Muscle of leg (tissue), 11 donors: ENCODE data around the gene ASAP3. TPM values are rescaled to one million over a fixed set of nuclear protein-coding genes. Genes with fewer than 3 reads are reported as not detected.

Experiments used
- DNase-seq: peaks from one replicate; pipeline ENCODE4 v3.0.0; 2013
- H3K27ac ChIP-seq: one replicate; pipeline ENCODE4 v1.5.1; 2013; ENCODE audit warnings: mild to moderate bottlenecking, low read length, control low read depth
- H3K27me3 ChIP-seq: one replicate; pipeline ENCODE4 v1.6.1; 2013; ENCODE audit warnings: low read length; ENCODE audit not compliant: control insufficient read depth, insufficient read depth
- H3K36me3 ChIP-seq: one replicate; pipeline ENCODE4 v1.6.1; 2013; ENCODE audit warnings: low read length; ENCODE audit not compliant: control insufficient read depth, insufficient read depth
- H3K4me1 ChIP-seq: one replicate; pipeline ENCODE4 v1.6.1; 2013; ENCODE audit warnings: low read length; ENCODE audit not compliant: control insufficient read depth, insufficient read depth
- H3K4me3 ChIP-seq: one replicate; pipeline ENCODE4 v1.5.1; 2013; ENCODE audit warnings: low read length, control low read depth
- H3K9me3 ChIP-seq: replicated peaks from 2 replicates; pipeline ENCODE4 v1.6.1; 2013; ENCODE audit warnings: low read depth, low read length; ENCODE audit not compliant: control insufficient read depth
- WGBS: methylation state at CpG from one replicate; pipeline ENCODE4 v1.1.5; 2013; ENCODE audit warnings: missing lambda C conversion rate; ENCODE audit not compliant: insufficient coverage; 5-methylcytosine and 5-hydroxymethylcytosine counted together
- polyA plus RNA-seq, 8 donors: library from polyadenylated mRNA; unstranded; fragments of 120-200 nt; gene quantifications; one replicate each; pipeline versions ENCODE4 v1.2.1 to v1.2.3, GENCODE V29; 2013; ENCODE audit warnings: inconsistent platforms in 1 of 8, low replicate concordance in 1 of 8; ENCODE audit not compliant: insufficient read length in 8 of 8, insufficient read depth in 1 of 8
- total RNA-seq: library from RNA; stranded (reverse); fragments of 120-200 nt; gene quantifications from one replicate; pipeline ENCODE4 v1.2.4, GENCODE V29; 2013

ASAP3 gene
- total and polyA plus RNA-seq, 9 donors, result 47.6 to 66.3 (median 54.1) TPM

DNA sequence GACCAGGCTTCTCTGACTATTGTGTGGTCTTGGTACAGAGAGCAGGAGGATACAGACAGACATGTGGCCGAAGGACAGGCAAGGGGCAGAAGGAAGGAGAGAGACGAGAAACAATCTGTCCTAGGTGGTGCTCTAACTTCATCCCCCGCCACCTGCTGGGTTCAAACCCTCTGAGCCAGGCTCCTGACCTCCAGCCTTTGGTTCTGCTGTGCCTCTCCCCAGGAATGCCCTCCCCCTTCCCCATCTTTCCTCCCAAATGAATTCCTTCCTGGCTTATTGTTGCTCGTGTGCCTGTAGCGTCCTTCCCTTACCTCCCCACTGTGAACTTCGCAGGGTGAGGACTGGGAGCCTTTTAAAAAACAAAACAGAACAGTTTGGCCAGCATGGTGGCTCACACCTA lies 64.8 kb downstream of the ASAP3 start:
- H3K27ac ChIP-seq, result no peak overlapping the region
- no peak for DNase-seq
- no peaks in the 10 kb centered on the region for H3K9me3 ChIP-seq
- no peak overlapping the region for H3K4me3 ChIP-seq
- WGBS, result 50% methylated on average over 4 of the region's 6 CpGs
- H3K36me3 ChIP-seq, result peaks cover 40% of the 10 kb centered on the region
- no peaks in the 10 kb centered on the region for H3K27me3 ChIP-seq
- peaks cover 49% of the 10 kb centered on the region for H3K4me1 ChIP-seq

GRCh38 chr1:23417570-23417969 lies 66.4 kb downstream of the ASAP3 start:
- Histone ChIP-seq H3K4me1 (peaks cover 36% of the 10 kb centered on the region), H3K36me3 (peaks cover 40% of the 10 kb centered on the region), H3K27me3 (no peaks in the 10 kb centered on the region), H3K9me3 (no peaks in the 10 kb centered on the region), H3K27ac (peak overlapping the region; percentile 60), H3K4me3 (no peak overlapping the region)
- 0% methylated on average over 1 of the region's 3 CpGs for WGBS
- peak; percentile 74 for DNase-seq

- peaks cover 30% of the 10 kb centered on the region for H3K4me1 ChIP-seq
- H3K4me3 ChIP-seq, result no peak overlapping the region
- H3K9me3 ChIP-seq, result no peaks in the 10 kb centered on the region
- no peak overlapping the region for H3K27ac ChIP-seq
- peaks cover 40% of the 10 kb centered on the region for H3K36me3 ChIP-seq
- WGBS, result no CpG with 5 or more reads among the region's 4 CpGs
- H3K27me3 ChIP-seq, result no peaks in the 10 kb centered on the region
- no peak for DNase-seq
Observed at GRCh38 chr1:23416964-23417363, 67.0 kb downstream of the ASAP3 start.

GRCh38 chr1:23408797-23409290 lies 75.1 kb downstream of the ASAP3 start:
- no peak overlapping the region for H3K4me3 ChIP-seq
- H3K27me3 ChIP-seq, result no peaks in the 10 kb centered on the region
- peak; percentile 72 for DNase-seq
- H3K36me3 ChIP-seq, result peaks cover 57% of the 10 kb centered on the region
- peaks cover 27% of the 10 kb centered on the region for H3K4me1 ChIP-seq
- H3K27ac ChIP-seq, result peak overlapping the region; percentile 51
- H3K9me3 ChIP-seq, result no peaks in the 10 kb centered on the region
- WGBS, result 50% methylated on average over 1 of the region's 7 CpGs

GRCh38 chr1:23407016-23407630 lies 76.9 kb downstream of the ASAP3 start:
- Histone ChIP-seq H3K27ac (no peak overlapping the region), H3K9me3 (no peaks in the 10 kb centered on the region), H3K36me3 (peaks cover 64% of the 10 kb centered on the region), H3K4me3 (no peak overlapping the region), H3K27me3 (no peaks in the 10 kb centered on the region), H3K4me1 (peaks cover 41% of the 10 kb centered on the region)
- no peak for DNase-seq
- WGBS, result 84% methylated on average over 8 of the region's 8 CpGs

DNA sequence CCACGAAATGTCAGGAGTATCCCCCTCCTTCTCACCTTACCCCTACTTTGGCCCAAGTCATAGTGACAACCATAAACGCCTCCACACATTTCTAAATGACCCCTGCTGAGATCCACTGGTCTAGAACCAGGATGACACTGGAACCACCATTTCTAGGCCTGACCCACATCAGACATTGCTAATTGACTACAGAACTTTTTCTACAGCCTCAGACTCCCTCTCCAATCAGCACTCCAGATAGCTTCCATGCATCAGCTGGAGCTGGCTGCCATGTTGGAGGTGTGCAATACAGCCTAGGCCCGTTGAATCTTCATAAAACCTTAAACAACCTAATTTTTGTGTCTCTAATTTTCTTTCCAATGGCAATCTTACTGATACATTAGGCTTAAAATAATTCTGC lies 78.0 kb downstream of the ASAP3 start:
- Histone ChIP-seq H3K27ac (no peak overlapping the region), H3K27me3 (no peaks in the 10 kb centered on the region), H3K4me1 (peaks cover 52% of the 10 kb centered on the region), H3K4me3 (no peak overlapping the region), H3K9me3 (no peaks in the 10 kb centered on the region), H3K36me3 (peaks cover 70% of the 10 kb centered on the region)
- no peak for DNase-seq
- 85% methylated on average over 3 of the region's 3 CpGs for WGBS

DNA sequence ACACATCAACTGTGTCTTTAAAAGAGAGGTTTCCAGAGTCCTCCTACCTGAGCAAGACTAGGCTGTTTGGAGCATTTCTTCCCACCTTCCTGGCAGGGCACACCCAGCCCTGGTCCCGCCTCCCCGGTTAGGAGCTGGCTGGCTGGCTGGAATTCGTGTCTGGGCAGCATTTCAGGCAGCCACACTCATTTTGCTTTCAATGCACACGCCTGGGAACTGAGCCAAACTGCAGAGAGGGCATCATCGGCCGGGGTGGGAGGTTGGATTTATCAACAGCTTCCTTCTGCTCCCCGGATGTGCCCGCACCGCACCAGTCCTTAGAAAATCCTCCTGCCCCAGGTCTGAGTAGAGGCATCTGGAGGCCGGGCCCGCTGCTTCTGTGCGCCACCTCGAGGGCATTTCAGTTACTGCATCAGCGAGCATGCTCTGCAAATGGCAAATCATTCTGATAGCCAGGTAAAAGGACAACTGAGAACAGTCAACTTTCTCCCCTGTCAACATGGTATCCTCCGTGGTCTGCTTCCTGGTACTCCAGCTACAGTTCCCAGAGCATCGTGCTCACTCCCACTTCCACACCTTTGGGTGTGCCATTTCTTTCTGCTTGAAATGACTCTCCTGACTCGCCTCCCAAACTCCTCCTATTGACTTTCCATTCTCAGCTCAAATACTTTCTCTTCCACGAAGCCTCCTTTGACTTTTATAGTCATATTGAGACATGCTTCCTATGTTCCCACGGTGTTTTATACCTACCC lies 80.1 kb downstream of the ASAP3 start:
- WGBS, result 9% methylated on average over 17 of the region's 19 CpGs
- no peaks in the 10 kb centered on the region for H3K9me3 ChIP-seq
- H3K27me3 ChIP-seq, result no peaks in the 10 kb centered on the region
- H3K4me1 ChIP-seq, result peaks cover 52% of the 10 kb centered on the region
- H3K4me3 ChIP-seq, result no peak overlapping the region
- peaks cover 72% of the 10 kb centered on the region for H3K36me3 ChIP-seq
- H3K27ac ChIP-seq, result peak overlapping the region; percentile 52
- peak; percentile 87 for DNase-seq

DNA sequence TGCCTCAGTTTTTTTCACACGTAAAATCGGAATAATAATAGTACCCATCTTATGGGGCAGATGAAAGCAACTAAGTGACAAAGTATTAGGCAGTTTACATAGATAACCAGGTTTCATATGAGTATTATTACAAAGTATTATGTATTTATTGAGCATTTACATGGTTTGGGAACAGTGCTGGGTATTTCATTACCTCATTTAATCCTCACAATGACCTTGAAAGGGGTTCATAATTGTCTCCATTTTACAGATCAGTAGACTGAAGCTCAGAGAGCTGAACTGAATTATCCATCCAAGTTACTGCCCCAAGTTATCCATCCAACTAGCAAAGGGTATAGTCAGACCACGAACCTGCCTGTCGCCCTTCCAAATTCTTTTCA lies 80.6 kb downstream of the ASAP3 start:
- H3K4me1 ChIP-seq, result peaks cover 52% of the 10 kb centered on the region
- 77% methylated on average over 2 of the region's 4 CpGs for WGBS

DNA sequence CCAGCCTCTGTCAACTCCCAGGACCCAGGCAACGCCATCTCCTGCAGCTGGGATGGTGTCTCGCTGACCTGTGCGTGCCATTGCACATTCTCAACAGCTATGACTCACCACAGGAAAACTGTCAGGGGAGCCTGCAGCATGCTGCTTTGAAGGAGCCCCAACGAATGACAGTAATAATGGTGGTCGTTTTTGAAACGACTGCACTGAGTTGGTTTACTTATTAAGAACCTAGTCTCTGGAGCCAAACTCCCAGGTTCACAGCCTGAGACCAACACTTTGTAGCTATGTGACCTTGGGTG lies 81.0 kb downstream of the ASAP3 start:
- no peak overlapping the region for H3K27ac ChIP-seq
- WGBS, result no CpG with 5 or more reads among the region's 6 CpGs
- peaks cover 49% of the 10 kb centered on the region for H3K4me1 ChIP-seq

More for the DNA sequence above, 80.6 kb downstream of the ASAP3 start:
- no peak overlapping the region for H3K4me3 ChIP-seq
- H3K27me3 ChIP-seq, result no peaks in the 10 kb centered on the region
- H3K9me3 ChIP-seq, result no peaks in the 10 kb centered on the region
- peaks cover 66% of the 10 kb centered on the region for H3K36me3 ChIP-seq
- no peak for DNase-seq
- peak overlapping the region; percentile 52 for H3K27ac ChIP-seq

GRCh38 chr1:23402286-23403037 lies 81.5 kb downstream of the ASAP3 start:
- H3K36me3 ChIP-seq, result peaks cover 63% of the 10 kb centered on the region
- peak overlapping the region; percentile 3 for H3K27ac ChIP-seq
- WGBS, result 85% methylated on average over 5 of the region's 11 CpGs
- H3K4me1 ChIP-seq, result peaks cover 49% of the 10 kb centered on the region
- DNase-seq, result no peak
- H3K27me3 ChIP-seq, result no peaks in the 10 kb centered on the region
- H3K9me3 ChIP-seq, result no peaks in the 10 kb centered on the region
- H3K4me3 ChIP-seq, result no peak overlapping the region

More for the DNA sequence above, 81.0 kb downstream of the ASAP3 start:
- no peaks in the 10 kb centered on the region for H3K9me3 ChIP-seq
- no peaks in the 10 kb centered on the region for H3K27me3 ChIP-seq
- peaks cover 62% of the 10 kb centered on the region for H3K36me3 ChIP-seq
- no peak for DNase-seq
- no peak overlapping the region for H3K4me3 ChIP-seq
